Measurements from ENCODE around the gene CBFA2T2. TPM values are rescaled to one million over a fixed set of nuclear protein-coding genes. Genes with fewer than 3 reads are reported as not detected.

The CBFA2T2 gene
- total and polyA plus RNA-seq, 2 donors (not counting 1 experiment from before 2014, with no cell fraction given), result 26.9 to 30.0 TPM

GRCh38 chr20:33672426-33673113 is 182.7 kb downstream of the CBFA2T2 start:
- H3K9me3 ChIP-seq (ENCODE audit: control extremely low read depth in 1 of 3, control insufficient read depth in 2 of 3, insufficient read depth in 1 of 3, low read length in 2 of 3), result no peaks in the 10 kb centered on the region
- no peak overlapping the region for H3K27ac ChIP-seq (ENCODE audit: low read length in 2 of 2)
- no peak overlapping the region for H3K4me3 ChIP-seq (ENCODE audit: control extremely low read depth in 1 of 5, extremely low read depth in 1 of 5, insufficient read depth in 1 of 5, low read depth in 2 of 5, low read length in 4 of 5)
- no peaks in the 10 kb centered on the region for H3K27me3 ChIP-seq (replicated peaks in 1 of 4; ENCODE audit: control extremely low read depth in 1 of 4, control insufficient read depth in 3 of 4, insufficient read depth in 4 of 4, low read length in 3 of 4)
- H3K9ac ChIP-seq (ENCODE audit: low read length), result no peak overlapping the region
- no peak overlapping the region for H2AFZ ChIP-seq (ENCODE audit: insufficient read depth, low read depth, low read length, poor library complexity, severe bottlenecking)
- TF ChIP-seq CTCF (IDR thresholded peaks at IDR 0.05) (no peak), EZH2 (IDR thresholded peaks at IDR 0.05; ENCODE audit: borderline replicate concordance, insufficient read depth, low read depth, low read length, poor library complexity, severe bottlenecking) (no peak)
- ChIA-PET POLR2A (no interaction called here), CTCF (interaction anchor here (1.0 kb wide), 1 partner anchor 13 kb away, joined by 3 read pairs; no protein-coding TSS in a partner anchor)
- 79% methylated on average over 17 of the region's 17 CpGs for WGBS (ENCODE audit: insufficient coverage)
- Mint-ChIP-seq H3K4me3 (peak overlapping the region; percentile 79), H3K9me3 (ENCODE audit: insufficient read depth) (no peaks in the 10 kb centered on the region), H3K27me3 (no peaks in the 10 kb centered on the region), H3K27ac (no peak overlapping the region), H3K4me1 (peaks cover 24% of the 10 kb centered on the region)
- intact Hi-C loops (cut with micrococcal nuclease), result no loop called here
- H4K20me1 ChIP-seq (ENCODE audit: control insufficient read depth, insufficient read depth, low read length, poor library complexity, severe bottlenecking), result no peaks in the 10 kb centered on the region
- H3K79me2 ChIP-seq (ENCODE audit: control insufficient read depth, insufficient read depth, low read length), result peaks cover 3% of the 10 kb centered on the region
- H3K36me3 ChIP-seq (replicated peaks in 1 of 2; ENCODE audit: control extremely low read depth in 1 of 2, control insufficient read depth in 1 of 2, extremely low read depth in 1 of 2, insufficient read depth in 2 of 2, low read length in 1 of 2), result no peaks in the 10 kb centered on the region
- peaks cover 15 to 31% of the 10 kb centered on the region in 2 donors for H3K4me1 ChIP-seq (ENCODE audit: control insufficient read depth in 2 of 2, insufficient read depth in 2 of 2, low read length in 2 of 2)
- DNase-seq, result no peak
- no peak for ATAC-seq (ENCODE audit: low read depth)
- no peak overlapping the region for H3K4me2 ChIP-seq (replicated peaks; ENCODE audit: low read depth, low read length, poor library complexity, severe bottlenecking)

GRCh38 chr20:33673114-33673409 is 183.2 kb downstream of the CBFA2T2 start:
- H3K79me2 ChIP-seq (ENCODE audit: control insufficient read depth, insufficient read depth, low read length), result peaks cover 3% of the 10 kb centered on the region
- H2AFZ ChIP-seq (ENCODE audit: insufficient read depth, low read depth, low read length, poor library complexity, severe bottlenecking), result no peak overlapping the region
- Mint-ChIP-seq H3K4me3 (peak overlapping the region; percentile 79), H3K9me3 (ENCODE audit: insufficient read depth) (no peaks in the 10 kb centered on the region), H3K27ac (no peak overlapping the region), H3K27me3 (no peaks in the 10 kb centered on the region), H3K4me1 (peaks cover 21% of the 10 kb centered on the region)
- ATAC-seq (ENCODE audit: low read depth) (no peak), DNase-seq (no peak)
- H3K4me1 ChIP-seq (ENCODE audit: control insufficient read depth in 2 of 2, insufficient read depth in 2 of 2, low read length in 2 of 2), result peaks cover 14 to 26% of the 10 kb centered on the region in 2 donors
- no peak overlapping the region for H3K9ac ChIP-seq (ENCODE audit: low read length)
- ChIA-PET CTCF (interaction anchor here (1.0 kb wide), 1 partner anchor 12 kb away, joined by 3 read pairs; no protein-coding TSS in a partner anchor), POLR2A (no interaction called here)
- H3K9me3 ChIP-seq (ENCODE audit: control extremely low read depth in 1 of 3, control insufficient read depth in 2 of 3, insufficient read depth in 1 of 3, low read length in 2 of 3), result no peaks in the 10 kb centered on the region
- TF ChIP-seq EZH2 (IDR thresholded peaks at IDR 0.05; ENCODE audit: borderline replicate concordance, insufficient read depth, low read depth, low read length, poor library complexity, severe bottlenecking) (no peak), CTCF (IDR thresholded peaks at IDR 0.05) (no peak)
- 94% methylated on average over 3 of the region's 4 CpGs for WGBS (ENCODE audit: insufficient coverage)
- no peak overlapping the region for H3K4me2 ChIP-seq (replicated peaks; ENCODE audit: low read depth, low read length, poor library complexity, severe bottlenecking)
- H4K20me1 ChIP-seq (ENCODE audit: control insufficient read depth, insufficient read depth, low read length, poor library complexity, severe bottlenecking), result no peaks in the 10 kb centered on the region
- intact Hi-C loops (cut with micrococcal nuclease), result no loop called here
- no peaks in the 10 kb centered on the region for H3K27me3 ChIP-seq (replicated peaks in 1 of 4; ENCODE audit: control extremely low read depth in 1 of 4, control insufficient read depth in 3 of 4, insufficient read depth in 4 of 4, low read length in 3 of 4)
- H3K27ac ChIP-seq (ENCODE audit: low read length in 2 of 2), result no peak overlapping the region
- no peaks in the 10 kb centered on the region for H3K36me3 ChIP-seq (replicated peaks in 1 of 2; ENCODE audit: control extremely low read depth in 1 of 2, control insufficient read depth in 1 of 2, extremely low read depth in 1 of 2, insufficient read depth in 2 of 2, low read length in 1 of 2)
- no peak overlapping the region for H3K4me3 ChIP-seq (ENCODE audit: control extremely low read depth in 1 of 5, extremely low read depth in 1 of 5, insufficient read depth in 1 of 5, low read depth in 2 of 5, low read length in 4 of 5)

Data from B cell (primary cell).